MCF 10A (cell line): Measurements from ENCODE around the gene KRT6B. TPM values are rescaled to one million over a fixed set of nuclear protein-coding genes. Genes with fewer than 3 reads are reported as not detected.

Experiments
- BruUV-seq: library from RNA; stranded (reverse); fragments of 400-500 nt; replicated peaks from 2 replicates; lab custom pipeline; 2021; lab: Mats Ljungman, UMichigan
- CTCF ChIA-PET: fragments of 300-600 bp; sonication (Branson Sonifier 250); formaldehyde crosslinking; extraction: SDS; loops from one replicate; lab custom pipeline; 2021; ENCODE audit warnings: antibody characterized with exemption, inconsistent platforms; lab: Yijun Ruan, JAX
- POLR2A ChIA-PET: fragments of 300-600, 350-650 bp; sonication (Branson Sonifier 250); formaldehyde crosslinking; extraction: SDS; loops from one replicate; lab custom pipeline; 2020; ENCODE audit warnings: antibody characterized with exemption, inconsistent platforms; lab: Yijun Ruan, JAX
- DNase-seq: peaks from one replicate; pipeline ENCODE4 v3.0.0-alpha.2; 2018; ENCODE audit not compliant: unreplicated experiment
- H3K27ac Mint-ChIP-seq: one replicate; pipeline ENCODE4 v1.8.0; 2022; ENCODE audit warnings: mild to moderate bottlenecking, low read depth, mixed read lengths; ENCODE audit not compliant: unreplicated experiment
- H3K27me3 Mint-ChIP-seq: one replicate; pipeline ENCODE4 v1.8.0; 2022; ENCODE audit warnings: mixed read lengths; ENCODE audit not compliant: insufficient read depth, unreplicated experiment
- H3K36me3 Mint-ChIP-seq: one replicate; pipeline ENCODE4 v1.8.0; 2022; ENCODE audit warnings: mild to moderate bottlenecking, moderate library complexity, mixed read lengths; ENCODE audit not compliant: insufficient read depth, unreplicated experiment
- H3K4me1 Mint-ChIP-seq: one replicate; pipeline ENCODE4 v1.8.0; 2022; ENCODE audit warnings: mixed read lengths; ENCODE audit not compliant: insufficient read depth, unreplicated experiment
- H3K4me3 Mint-ChIP-seq: one replicate; pipeline ENCODE4 v1.8.0; 2022; ENCODE audit warnings: mild to moderate bottlenecking, moderate library complexity, mixed read lengths; ENCODE audit not compliant: unreplicated experiment
- H3K9me3 Mint-ChIP-seq: one replicate; pipeline ENCODE4 v1.8.0; 2022; ENCODE audit warnings: mixed read lengths; ENCODE audit not compliant: unreplicated experiment
- CTCF ChIP-seq: fragments of 200-600 bp; IDR thresholded peaks from one replicate; pipeline ENCODE4 v1.8.0; 2022; ENCODE audit warnings: antibody characterized with exemption, mild to moderate bottlenecking; ENCODE audit not compliant: unreplicated experiment
- intact Hi-C: fragments of 100-400 bp; cut with micrococcal nuclease; formaldehyde crosslinking; loops from 2 replicates; pipeline ENCODE4 v1.14.1; 2022
- total RNA-seq: library from RNA; stranded (reverse); gene quantifications from 2 replicates; pipeline ENCODE4 v1.2.3, GENCODE V29; 2022

The KRT6B gene
- total RNA-seq, 1 experiment from 2014 or later = 3.3 TPM

GRCh38 chr12:52399756-52400155 lies 52.2 kb downstream of the KRT6B start:
- Mint-ChIP-seq H3K9me3 (no peaks in the 10 kb centered on the region), H3K36me3 (no peaks in the 10 kb centered on the region), H3K4me1 (peaks cover 15% of the 10 kb centered on the region), H3K27ac (no peak overlapping the region), H3K27me3 (no peaks in the 10 kb centered on the region), H3K4me3 (no peak overlapping the region)
- BruUV-seq = no TSS peak
- POLR2A ChIA-PET = interaction anchor here (3.6 kb wide), 1 partner anchor 94 kb away, joined by 11 read pairs; the partner anchor contains the start of gene KRT6A
- intact Hi-C loops = loop anchor here (10.0 kb wide), 1 partner anchor 45 kb away; no protein-coding TSS in a partner anchor
- DNase-seq = no peak
- TF ChIP-seq CTCF = no peak
- CTCF ChIA-PET = interaction anchor here (1.0 to 2.1 kb wide), 2 partner anchors 9 to 13 kb away, joined by 3 to 6 read pairs; no protein-coding TSS in a partner anchor

GRCh38 chr12:52398176-52398575 lies 53.8 kb downstream of the KRT6B start:
- ChIA-PET CTCF (interaction anchor here (0.7 to 11.5 kb wide), 5 partner anchors 15 to 628 kb away, joined by 3 to 112 read pairs (median 4); no protein-coding TSS in a partner anchor), POLR2A (interaction anchor here (0.9 to 3.6 kb wide), 2 partner anchors 76 to 96 kb away, joined by 3 to 11 read pairs; partner anchors contain the start of genes KRT6A and KRT6C)
- Mint-ChIP-seq H3K9me3 (no peaks in the 10 kb centered on the region), H3K36me3 (no peaks in the 10 kb centered on the region), H3K27me3 (no peaks in the 10 kb centered on the region), H3K27ac (no peak overlapping the region), H3K4me3 (no peak overlapping the region), H3K4me1 (peaks cover 15% of the 10 kb centered on the region)
- no TSS peak for BruUV-seq
- no peak for TF ChIP-seq CTCF
- intact Hi-C loops = loop anchor here (10.0 kb wide), 1 partner anchor 47 kb away; no protein-coding TSS in a partner anchor
- DNase-seq = no peak

- Mint-ChIP-seq H3K9me3 (no peaks in the 10 kb centered on the region), H3K27me3 (no peaks in the 10 kb centered on the region), H3K4me1 (peaks cover 27% of the 10 kb centered on the region), H3K4me3 (no peak overlapping the region), H3K27ac (no peak overlapping the region), H3K36me3 (no peaks in the 10 kb centered on the region)
- DNase-seq = no peak
- POLR2A ChIA-PET = interaction anchor here (0.5 to 3.2 kb wide), 4 partner anchors 89 to 116 kb away, joined by 3 to 20 read pairs (median 10); partner anchors contain the start of gene KRT6A
- no peak for TF ChIP-seq CTCF
- no TSS peak for BruUV-seq
- intact Hi-C loops = loop anchor here (1.0 to 10.0 kb wide), 2 partner anchors 48 to 474 kb away; no protein-coding TSS in a partner anchor
- CTCF ChIA-PET = interaction anchor here (0.6 to 11.5 kb wide), 13 partner anchors 10 to 483 kb away, joined by 3 to 112 read pairs (median 5); partner anchors contain the start of gene KRT6A
These were observed 55.3 kb downstream of the KRT6B start for GRCh38 chr12:52396656-52397055.

Other genes starting within 250 kb of the KRT6B start
- 2,379 and 3,360 TPM in 2 replicates for gene KRT7, start 218.9 kb downstream of the KRT6B start, total RNA-seq
- 37.8 and 45.1 TPM in 2 replicates for gene KRT86, start 177.5 kb downstream of the KRT6B start, total RNA-seq
- gene KRT81, start 160.6 kb downstream of the KRT6B start, total RNA-seq = 2,023 and 2,244 TPM in 2 replicates
- gene KRT83, start 130.7 kb downstream of the KRT6B start, total RNA-seq = 12.2 and 14.5 TPM in 2 replicates
- 0.23 TPM in 1 of 2 replicates, not detected in the other for gene KRT85, start 84.7 kb downstream of the KRT6B start, total RNA-seq
- gene KRT84, start 66.5 kb downstream of the KRT6B start, total RNA-seq = not detected in 2 replicates
- gene KRT82, start 45.8 kb downstream of the KRT6B start, total RNA-seq = not detected in 2 replicates
- gene KRT75, start 17.8 kb downstream of the KRT6B start, total RNA-seq = not detected in 2 replicates
- 0.19 and 0.44 TPM in 2 replicates for gene KRT6C, start 21.7 kb upstream of the KRT6B start, total RNA-seq
- 1,403 and 1,688 TPM in 2 replicates for gene KRT6A, start 41.1 kb upstream of the KRT6B start, total RNA-seq
- 1,273 and 3,552 TPM in 2 replicates for gene KRT5, start 68.2 kb upstream of the KRT6B start, total RNA-seq
- not detected in 2 replicates for gene KRT71, start 101.0 kb upstream of the KRT6B start, total RNA-seq
- gene KRT74, start 121.7 kb upstream of the KRT6B start, total RNA-seq = not detected in 2 replicates
- not detected in 2 replicates for gene KRT72, start 149.3 kb upstream of the KRT6B start, total RNA-seq
- not detected in 2 replicates for gene KRT73, start 166.4 kb upstream of the KRT6B start, total RNA-seq
- not detected in 2 replicates for gene KRT2, start 200.1 kb upstream of the KRT6B start, total RNA-seq
- not detected in 2 replicates for gene KRT1, start 228.3 kb upstream of the KRT6B start, total RNA-seq